Caco-2 (cell line): ENCODE results near the gene KLHL6. TPM values are rescaled to one million over a fixed set of nuclear protein-coding genes. Genes with fewer than 3 reads are reported as not detected.
"Not testable (repeated sequence)": the region's sequence is repeated elsewhere in the genome, so short reads cannot be mapped to it uniquely, and the experiment has no call there.

Source experiments
- BruUV-seq: library from RNA; stranded (reverse); fragments of 400-500 nt; replicated peaks from 2 replicates; lab custom pipeline; 2021; lab: Mats Ljungman, UMichigan
- CTCF ChIA-PET: fragments of 300-600 bp; sonication (Branson Sonifier 250); formaldehyde crosslinking; loops from one replicate; lab custom pipeline; 2022; ENCODE audit warnings: antibody characterized with exemption; lab: Charles Lee
- POLR2A ChIA-PET: fragments of 300-600 bp; sonication (Branson Sonifier 250); formaldehyde crosslinking; loops from one replicate; lab custom pipeline; 2022; ENCODE audit warnings: antibody characterized with exemption; lab: Charles Lee
- DNase-seq, 2 experiments: peaks; one replicate each; pipeline versions ENCODE4 v3.0.0 to v3.0.0-alpha.2; 2020 to 2022
- H3K27me3 ChIP-seq: replicated peaks from 2 replicates; pipeline ENCODE4 v1.6.0; 2011; ENCODE audit warnings: low read length; ENCODE audit not compliant: control insufficient read depth, insufficient read depth
- H3K36me3 ChIP-seq: 2 replicates; pipeline ENCODE4 v1.5.1; 2011; ENCODE audit warnings: low read length; ENCODE audit not compliant: control insufficient read depth, insufficient read depth
- H3K4me1 ChIP-seq: fragments of 250-450 bp; sonication (Bioruptor Pico); 2 replicates; pipeline ENCODE4 v1.5.1; 2020; ENCODE audit warnings: mild to moderate bottlenecking
- H3K4me3 ChIP-seq: 2 replicates; pipeline ENCODE4 v1.5.1; 2011; ENCODE audit warnings: low read depth, mild to moderate bottlenecking, control low read depth, low read length
- H3K9me3 ChIP-seq: fragments of 250-450 bp; sonication (Bioruptor Pico); 2 replicates; pipeline ENCODE4 v1.5.1; 2020; ENCODE audit warnings: mild to moderate bottlenecking, moderate library complexity
- H3K27ac Mint-ChIP-seq: one replicate; pipeline ENCODE4 v1.8.0; 2022; ENCODE audit warnings: mixed read lengths; ENCODE audit not compliant: unreplicated experiment
- H3K27me3 Mint-ChIP-seq: one replicate; pipeline ENCODE4 v1.8.0; 2022; ENCODE audit warnings: mixed read lengths; ENCODE audit not compliant: insufficient read depth, unreplicated experiment
- H3K36me3 Mint-ChIP-seq: one replicate; pipeline ENCODE4 v1.8.0; 2022; ENCODE audit warnings: mild to moderate bottlenecking, mixed read lengths; ENCODE audit not compliant: insufficient read depth, unreplicated experiment
- H3K4me1 Mint-ChIP-seq: one replicate; pipeline ENCODE4 v1.8.0; 2022; ENCODE audit warnings: low read depth, mixed read lengths; ENCODE audit not compliant: unreplicated experiment
- H3K4me3 Mint-ChIP-seq: one replicate; pipeline ENCODE4 v1.8.0; 2022; ENCODE audit warnings: mild to moderate bottlenecking, moderate library complexity, mixed read lengths; ENCODE audit not compliant: unreplicated experiment
- H3K9me3 Mint-ChIP-seq: one replicate; pipeline ENCODE4 v1.8.0; 2022; ENCODE audit warnings: mixed read lengths; ENCODE audit not compliant: unreplicated experiment
- CTCF ChIP-seq, 2 experiments: fragments of 200-600 bp in 1 of 2; IDR thresholded peaks; 1 replicate in 1 of 2; 2 replicates in 1 of 2; pipeline versions ENCODE4 v1.5.1 to v1.8.0; 2011 to 2022; ENCODE audit warnings: antibody characterized with exemption in 1 of 2, control low read depth in 1 of 2, inconsistent platforms in 1 of 2, low read depth in 1 of 2, low read length in 1 of 2, mild to moderate bottlenecking in 1 of 2, moderate library complexity in 1 of 2; ENCODE audit not compliant: insufficient read depth in 1 of 2, severe bottlenecking in 1 of 2, unreplicated experiment in 1 of 2
- intact Hi-C: fragments of 100-400 bp; cut with micrococcal nuclease; formaldehyde crosslinking; loops from one replicate; pipeline ENCODE4 v1.10.0; 2022; ENCODE audit not compliant: unreplicated experiment
- total RNA-seq: library from RNA; stranded (reverse); gene quantifications from 2 replicates; pipeline ENCODE4 v1.2.3, GENCODE V29; 2022

Gene KLHL6
- total RNA-seq, 1 experiment from 2014 or later, result not detected

GRCh38 chr3:183513046-183513706 lies 42.3 kb downstream of the KLHL6 start:
- no peaks in the 10 kb centered on the region for H3K4me1 ChIP-seq
- Mint-ChIP-seq H3K36me3 (no peaks in the 10 kb centered on the region), H3K27ac (no peak overlapping the region), H3K9me3 (no peaks in the 10 kb centered on the region), H3K4me3 (no peak overlapping the region), H3K4me1 (peaks cover 17% of the 10 kb centered on the region), H3K27me3 (no peaks in the 10 kb centered on the region)
- POLR2A ChIA-PET, result no interaction called here
- CTCF ChIA-PET, result interaction anchor here (0.6 kb wide), 1 partner anchor 71 kb away, joined by 3 read pairs; no protein-coding TSS in a partner anchor
- BruUV-seq, result no TSS peak
- TF ChIP-seq CTCF (IDR thresholded peaks at IDR 0.05; ENCODE audit: insufficient read depth in 1 of 2, low read depth in 1 of 2, low read length in 1 of 2, severe bottlenecking in 1 of 2, unreplicated experiment in 1 of 2), result no peak
- H3K27me3 ChIP-seq, result no peaks in the 10 kb centered on the region
- H3K36me3 ChIP-seq, result no peaks in the 10 kb centered on the region
- H3K4me3 ChIP-seq, result no peak overlapping the region
- intact Hi-C loops, result no loop called here
- DNase-seq, result no peak
- H3K9me3 ChIP-seq, result no peaks in the 10 kb centered on the region

GRCh38 chr3:183511286-183512131 lies 44.0 kb downstream of the KLHL6 start:
- H3K9me3 Mint-ChIP-seq, H3K9me3 ChIP-seq, CTCF ChIA-PET, H3K4me3 Mint-ChIP-seq, H3K4me1 Mint-ChIP-seq, H3K27me3 ChIP-seq, H3K36me3 Mint-ChIP-seq, intact Hi-C loops, BruUV-seq, POLR2A ChIA-PET, H3K27ac Mint-ChIP-seq, H3K36me3 ChIP-seq, DNase-seq, H3K4me1 ChIP-seq, H3K4me3 ChIP-seq, H3K27me3 Mint-ChIP-seq: not testable (repeated sequence)

- Mint-ChIP-seq H3K36me3 (no peaks in the 10 kb centered on the region), H3K4me3 (no peak overlapping the region), H3K9me3 (no peaks in the 10 kb centered on the region), H3K27ac (no peak overlapping the region), H3K27me3 (no peaks in the 10 kb centered on the region), H3K4me1 (no peaks in the 10 kb centered on the region)
- Histone ChIP-seq H3K36me3 (no peaks in the 10 kb centered on the region), H3K27me3 (no peaks in the 10 kb centered on the region), H3K4me1 (no peaks in the 10 kb centered on the region), H3K4me3 (no peak overlapping the region), H3K9me3 (no peaks in the 10 kb centered on the region)
- no TSS peak for BruUV-seq
- CTCF ChIA-PET, result no interaction called here
- no peak for TF ChIP-seq CTCF (IDR thresholded peaks at IDR 0.05; ENCODE audit: insufficient read depth in 1 of 2, low read depth in 1 of 2, low read length in 1 of 2, severe bottlenecking in 1 of 2, unreplicated experiment in 1 of 2)
- no peak for DNase-seq
- POLR2A ChIA-PET, result no interaction called here
- intact Hi-C loops, result no loop called here
Measured at GRCh38 chr3:183508821-183509220, 46.7 kb downstream of the KLHL6 start.
